Measurements from ENCODE around the gene SPANXA2.
"Not testable (repeated sequence)": the region's sequence is repeated elsewhere in the genome, so short reads cannot be mapped to it uniquely, and the experiment has no call there.

The SPANXA2 gene, protein sequence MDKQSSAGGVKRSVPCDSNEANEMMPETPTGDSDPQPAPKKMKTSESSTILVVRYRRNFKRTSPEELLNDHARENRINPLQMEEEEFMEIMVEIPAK

DNA sequence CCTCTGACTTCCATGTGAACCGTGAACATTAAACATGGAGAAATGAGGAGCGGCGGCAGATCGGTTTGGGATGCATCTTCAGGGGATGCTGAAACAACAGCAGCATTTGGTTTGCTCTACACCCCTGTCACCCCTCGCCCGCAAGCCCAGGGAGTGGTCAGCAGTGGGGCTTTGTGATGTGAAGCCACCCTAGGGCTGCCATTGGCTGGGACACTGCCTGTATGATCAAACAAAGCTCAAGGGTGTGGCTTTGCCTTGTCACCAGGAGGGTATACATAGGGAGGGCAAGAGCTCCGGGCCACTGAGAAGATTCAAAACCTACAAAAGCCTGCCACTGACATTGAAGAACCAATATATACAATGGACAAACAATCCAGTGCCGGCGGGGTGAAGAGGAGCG is at the start of gene SPANXA2:
Gene SPANXA2, plus strand, starts transcription at position 301 of the 400 bp plus-strand sequence. Its CDS starts 60 bp downstream, at position 361.
- not testable (repeated sequence) for DNase-seq

DNA sequence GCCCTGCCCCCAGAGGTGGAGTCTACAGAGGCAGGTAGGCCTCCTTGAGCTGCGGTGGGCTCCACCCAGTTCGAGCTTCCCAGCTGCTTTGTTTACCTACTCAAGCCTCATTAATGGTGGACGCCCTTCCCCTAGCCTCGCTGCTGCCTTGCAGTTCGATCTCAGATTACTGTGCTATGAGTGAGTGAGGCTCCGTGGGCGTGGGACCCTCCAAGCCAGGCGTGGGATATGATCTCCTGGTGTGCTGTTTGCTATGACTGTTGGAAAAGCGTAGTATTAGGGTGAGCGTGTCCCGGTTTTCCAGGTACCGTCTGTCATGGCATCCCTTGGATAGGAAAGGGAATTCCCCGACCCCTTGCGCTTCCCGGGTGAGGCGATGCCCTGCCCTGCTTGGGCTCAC is 47.0 kb upstream of the SPANXA2 start:
- not testable (repeated sequence) for DNase-seq

DNA sequence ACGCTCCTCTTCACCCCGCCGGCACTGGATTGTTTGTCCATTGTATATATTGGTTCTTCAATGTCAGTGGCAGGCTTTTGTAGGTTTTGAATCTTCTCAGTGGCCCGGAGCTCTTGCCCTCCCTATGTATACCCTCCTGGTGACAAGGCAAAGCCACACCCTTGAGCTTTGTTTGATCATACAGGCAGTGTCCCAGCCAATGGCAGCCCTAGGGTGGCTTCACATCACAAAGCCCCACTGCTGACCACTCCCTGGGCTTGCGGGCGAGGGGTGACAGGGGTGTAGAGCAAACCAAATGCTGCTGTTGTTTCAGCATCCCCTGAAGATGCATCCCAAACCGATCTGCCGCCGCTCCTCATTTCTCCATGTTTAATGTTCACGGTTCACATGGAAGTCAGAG is 4.9 kb upstream of the SPANXA2 start, which contains the start of gene SPANXA1:
Gene SPANXA1, minus strand, starts transcription at position 101 of the 400 bp plus-strand sequence. Its CDS starts 60 bp downstream, at position 41.
- DNase-seq: not testable (repeated sequence)

DNA sequence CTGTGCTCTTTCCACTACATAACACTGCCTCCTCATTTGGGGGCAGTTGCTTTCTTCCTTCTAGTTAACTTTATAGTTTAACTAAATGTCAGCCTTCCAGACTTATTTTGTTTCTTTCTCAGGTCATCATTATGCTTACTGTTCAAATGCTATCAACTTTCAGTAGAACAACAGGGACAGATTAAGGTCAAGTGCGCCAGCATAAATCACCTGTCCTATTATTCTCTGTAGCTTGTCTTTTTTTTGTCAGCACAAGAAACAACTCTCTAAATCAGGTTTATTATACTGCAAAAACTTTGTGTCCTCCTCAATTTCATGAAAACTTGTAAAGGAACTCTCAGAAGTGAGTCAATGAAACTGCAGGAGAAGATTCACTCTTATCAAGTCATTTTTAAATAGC is 19.6 kb downstream of the SPANXA2 start:
- no peak for DNase-seq

DNA sequence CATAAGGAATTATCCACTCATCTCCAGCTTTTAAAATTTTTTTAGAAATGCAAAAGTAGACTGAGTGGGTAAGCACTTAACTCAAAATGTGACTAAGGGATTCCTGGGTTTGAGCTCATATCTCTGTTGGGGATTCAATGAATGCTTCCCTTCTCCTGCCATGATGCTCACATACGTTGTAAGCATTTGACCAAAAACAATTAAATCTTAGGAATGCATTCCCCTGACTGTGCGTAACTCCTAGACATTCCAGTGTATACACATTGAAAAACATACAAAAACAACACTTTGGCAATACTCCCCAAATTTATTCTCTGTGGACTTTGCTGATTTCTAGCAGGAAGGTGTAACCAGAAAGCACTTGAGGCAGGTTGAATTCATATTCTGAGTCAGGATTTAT is 29.8 kb downstream of the SPANXA2 start:
- no peak for DNase-seq

DNA sequence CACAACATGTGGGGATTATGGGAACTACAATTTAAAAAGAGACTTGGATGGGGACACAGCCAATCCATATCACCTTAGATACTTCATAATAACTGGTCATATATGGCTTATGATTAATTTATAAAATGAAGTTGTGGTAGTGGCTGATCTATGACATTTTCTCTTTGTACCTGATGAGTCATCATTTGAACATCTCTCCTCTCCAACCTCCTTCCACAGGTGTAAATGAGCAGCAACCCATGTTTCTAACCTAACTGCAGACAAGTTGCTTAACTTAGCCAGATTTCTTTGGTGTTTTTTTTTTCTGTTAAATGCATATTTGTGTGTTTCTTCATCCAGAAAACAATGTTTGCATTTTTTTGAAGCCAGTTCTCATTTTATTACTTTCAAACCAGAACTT is 42.6 kb downstream of the SPANXA2 start:
- DNase-seq: no peak

DNA sequence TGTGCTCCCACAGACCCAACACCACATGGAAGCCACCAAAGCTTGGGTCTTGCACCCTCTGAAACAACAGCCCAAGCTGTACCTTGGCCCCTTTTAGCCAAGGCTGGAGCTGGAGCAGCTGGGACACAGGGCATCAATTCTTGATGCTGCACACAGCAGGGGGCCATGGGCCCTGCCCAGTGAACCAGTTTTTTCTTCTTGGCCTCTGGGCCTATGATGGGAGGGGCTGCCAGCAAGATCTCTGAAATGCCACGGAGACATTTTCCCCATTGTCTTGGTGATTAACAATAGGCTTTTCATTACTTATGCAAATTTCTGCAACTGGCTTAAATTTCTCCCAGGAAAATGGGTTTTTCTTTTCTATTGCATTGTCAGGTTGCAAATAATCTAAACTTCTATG is 49.0 kb downstream of the SPANXA2 start:
- no peak for DNase-seq

Data from activated T-cell treated with anti-CD3 and anti-CD28 coated beads, Interleukin-2, amount 50 U/mL, for 48 hours (primary cell).